GM12801 (cell line): ENCODE results near the gene TSPEAR.

Source experiments
- TF ChIP-seq, protein P1 (sequence below): IDR thresholded peaks from one replicate; pipeline ENCODE4 v1.5.1; 2011; ENCODE audit warnings: control low read depth; ENCODE audit not compliant: insufficient read length; ENCODE audit errors: extremely low read depth

TSPEAR gene

DNA sequence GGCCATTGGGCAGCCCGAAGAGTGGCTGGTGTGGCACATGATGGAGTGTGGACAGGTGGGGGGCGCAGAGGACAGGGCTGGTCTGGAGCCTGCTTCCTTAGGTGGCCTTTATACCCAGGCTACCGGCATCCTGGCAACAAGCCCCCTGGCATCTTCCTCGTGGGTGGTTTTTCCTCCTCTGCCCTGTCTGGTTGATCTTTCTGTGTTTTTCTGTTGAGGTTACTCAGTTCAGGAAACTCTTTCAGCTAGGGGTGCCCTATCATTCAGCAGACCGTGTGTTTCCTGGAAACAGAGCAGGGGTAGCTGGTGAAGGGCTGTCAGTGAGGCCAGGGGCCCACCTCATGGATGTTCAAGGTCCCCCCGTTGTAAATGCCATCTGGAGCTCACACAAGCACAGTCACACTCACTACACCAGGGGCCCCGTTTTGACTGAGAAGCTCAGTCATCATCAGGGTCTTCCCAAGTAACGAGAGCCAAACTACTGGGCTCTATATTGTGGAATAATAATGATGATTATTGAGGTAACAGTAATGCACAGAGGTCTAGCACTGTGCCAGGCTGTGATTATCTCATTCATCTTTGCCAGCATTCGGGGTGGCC lies 56.7 kb downstream of the TSPEAR start, which contains the start of gene KRTAP12-4:
Gene KRTAP12-4 (minus strand): TSS at position 84 of the 600 bp plus-strand sequence. CDS start 45 bp downstream, at position 39.
- TF ChIP-seq, protein P1, sequence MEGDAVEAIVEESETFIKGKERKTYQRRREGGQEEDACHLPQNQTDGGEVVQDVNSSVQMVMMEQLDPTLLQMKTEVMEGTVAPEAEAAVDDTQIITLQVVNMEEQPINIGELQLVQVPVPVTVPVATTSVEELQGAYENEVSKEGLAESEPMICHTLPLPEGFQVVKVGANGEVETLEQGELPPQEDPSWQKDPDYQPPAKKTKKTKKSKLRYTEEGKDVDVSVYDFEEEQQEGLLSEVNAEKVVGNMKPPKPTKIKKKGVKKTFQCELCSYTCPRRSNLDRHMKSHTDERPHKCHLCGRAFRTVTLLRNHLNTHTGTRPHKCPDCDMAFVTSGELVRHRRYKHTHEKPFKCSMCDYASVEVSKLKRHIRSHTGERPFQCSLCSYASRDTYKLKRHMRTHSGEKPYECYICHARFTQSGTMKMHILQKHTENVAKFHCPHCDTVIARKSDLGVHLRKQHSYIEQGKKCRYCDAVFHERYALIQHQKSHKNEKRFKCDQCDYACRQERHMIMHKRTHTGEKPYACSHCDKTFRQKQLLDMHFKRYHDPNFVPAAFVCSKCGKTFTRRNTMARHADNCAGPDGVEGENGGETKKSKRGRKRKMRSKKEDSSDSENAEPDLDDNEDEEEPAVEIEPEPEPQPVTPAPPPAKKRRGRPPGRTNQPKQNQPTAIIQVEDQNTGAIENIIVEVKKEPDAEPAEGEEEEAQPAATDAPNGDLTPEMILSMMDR = no peak

DNA sequence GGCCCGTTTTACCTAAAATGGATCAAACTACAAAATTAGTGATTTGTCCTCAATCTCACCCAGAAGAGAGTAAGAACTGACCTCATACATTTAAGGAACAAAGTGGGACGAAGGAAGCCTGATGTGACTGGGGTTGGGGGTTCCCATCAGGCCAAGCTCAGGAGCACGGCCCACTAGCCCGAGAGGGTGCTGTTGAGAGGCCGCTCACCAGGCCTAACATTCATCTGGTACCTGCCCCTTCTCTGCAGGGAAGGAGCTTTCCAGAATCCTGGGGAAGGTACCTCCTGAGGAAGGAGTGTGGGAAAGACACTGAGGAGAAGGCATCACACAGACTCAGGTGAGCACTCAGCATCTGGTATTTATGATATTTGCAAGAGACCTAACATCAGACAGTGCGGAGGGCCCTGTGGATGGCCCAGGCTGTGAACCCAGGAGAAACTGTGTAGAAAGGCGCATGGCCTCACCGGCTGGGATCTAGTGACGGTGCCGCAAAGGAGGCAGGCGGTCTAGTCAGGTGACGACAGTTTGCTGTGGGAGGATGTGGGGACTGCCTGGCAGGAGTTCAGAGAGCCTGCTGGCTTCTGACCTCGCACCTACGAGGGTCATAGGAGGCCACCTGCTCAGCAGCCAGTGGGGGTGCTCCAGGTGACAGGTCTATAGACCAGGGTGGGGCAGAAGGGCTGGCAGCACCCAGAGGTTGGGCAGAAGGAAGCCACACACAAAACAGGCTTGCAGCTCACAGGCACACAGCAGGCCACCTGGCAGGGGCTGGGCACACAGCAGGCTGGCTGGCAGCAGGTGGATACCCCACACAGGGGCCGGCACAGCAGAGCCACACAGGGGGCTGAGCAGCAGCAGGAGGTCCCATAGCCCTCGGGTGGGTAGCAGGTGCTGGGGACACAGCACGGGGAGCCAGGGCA lies 57.5 kb downstream of the TSPEAR start:
- TF ChIP-seq, protein P1 = no peak

DNA sequence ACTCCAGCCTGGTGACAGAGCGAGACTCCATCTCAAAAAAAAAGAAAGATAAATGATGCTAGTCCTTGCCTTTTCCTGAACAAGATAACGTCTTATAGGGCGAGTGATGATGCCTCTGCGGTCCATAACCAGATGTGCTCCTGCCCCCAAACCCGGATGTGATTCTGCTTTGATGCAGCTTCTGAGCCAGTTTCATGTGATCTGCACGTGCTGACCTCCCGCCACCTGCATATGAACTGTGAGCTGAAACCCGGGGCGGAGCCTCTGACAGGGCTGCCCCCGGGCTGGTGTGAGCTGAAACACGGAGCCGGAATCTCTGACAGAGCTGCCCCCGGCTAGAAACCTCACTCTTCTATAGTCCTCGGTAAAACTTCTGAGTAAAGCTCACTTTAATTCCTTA lies 58.2 kb downstream of the TSPEAR start:
- TF ChIP-seq, protein P1 = no peak

DNA sequence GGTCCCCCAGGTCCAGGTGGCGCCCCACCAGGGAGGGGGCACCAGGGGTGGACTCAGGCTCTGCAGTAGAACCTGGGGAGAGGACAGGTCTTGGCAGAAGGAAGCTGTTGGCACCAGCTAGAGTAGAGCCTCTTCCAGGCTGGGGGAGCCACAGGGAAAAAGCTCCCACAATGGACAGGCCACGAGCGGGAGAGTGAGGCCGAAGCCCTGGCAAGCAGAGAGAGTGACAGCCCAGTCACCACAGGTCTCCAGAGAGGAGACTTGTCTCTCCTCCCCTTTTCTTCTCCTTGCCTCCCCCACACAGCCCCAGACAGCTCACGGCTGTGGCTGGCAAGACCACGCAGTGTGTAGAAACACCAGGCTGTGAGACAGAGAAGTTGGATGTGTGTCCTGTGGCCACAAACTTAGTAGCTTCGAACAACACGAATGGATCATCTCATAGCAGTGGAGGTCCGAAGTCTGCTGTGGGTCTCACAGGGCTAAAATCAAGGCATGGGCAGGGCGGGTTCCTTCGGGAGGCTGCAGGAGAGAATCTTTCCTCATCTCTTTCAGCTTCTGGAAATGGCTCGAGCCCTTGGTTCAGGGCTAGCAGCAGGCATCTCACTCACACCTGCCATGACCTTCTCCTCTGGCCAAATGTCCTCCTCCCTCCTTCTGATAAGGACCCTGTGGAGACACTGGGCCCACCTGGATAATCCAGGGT lies 60.2 kb downstream of the TSPEAR start:
- TF ChIP-seq, protein P1 = no peak

DNA sequence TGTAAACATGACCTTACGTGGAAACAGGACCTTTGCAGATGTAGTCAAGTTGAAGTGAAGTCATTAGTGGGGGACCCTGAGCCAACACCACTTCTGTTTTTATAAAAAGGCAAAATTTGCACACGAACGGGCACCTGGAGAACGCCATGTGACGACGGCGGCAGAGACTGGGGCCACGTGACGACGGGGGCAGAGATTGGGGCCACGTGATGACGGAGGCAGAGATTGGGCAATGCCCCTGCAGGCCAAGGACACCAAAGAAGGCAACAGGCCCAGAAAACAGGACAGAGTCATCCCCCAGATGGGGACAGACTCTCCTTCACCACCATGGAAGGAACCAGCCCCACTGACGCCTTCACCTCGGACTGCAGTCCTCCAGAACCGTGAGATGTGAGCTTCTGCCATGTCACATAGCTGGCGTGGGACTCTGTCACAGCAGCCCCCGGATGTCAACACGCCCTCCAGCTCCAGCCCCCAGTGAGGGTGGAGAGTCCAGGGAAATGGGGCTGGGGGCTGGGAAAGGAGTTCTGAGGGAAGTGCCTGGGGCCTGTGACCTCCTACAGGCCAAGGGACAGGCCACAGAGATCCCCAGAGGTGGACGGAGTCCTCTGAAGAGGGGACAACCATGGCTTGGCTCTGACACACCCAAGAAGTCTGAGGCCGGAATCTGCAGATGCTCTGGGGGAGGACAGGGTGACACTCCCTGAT lies 61.0 kb downstream of the TSPEAR start:
- TF ChIP-seq, protein P1 = no peak

DNA sequence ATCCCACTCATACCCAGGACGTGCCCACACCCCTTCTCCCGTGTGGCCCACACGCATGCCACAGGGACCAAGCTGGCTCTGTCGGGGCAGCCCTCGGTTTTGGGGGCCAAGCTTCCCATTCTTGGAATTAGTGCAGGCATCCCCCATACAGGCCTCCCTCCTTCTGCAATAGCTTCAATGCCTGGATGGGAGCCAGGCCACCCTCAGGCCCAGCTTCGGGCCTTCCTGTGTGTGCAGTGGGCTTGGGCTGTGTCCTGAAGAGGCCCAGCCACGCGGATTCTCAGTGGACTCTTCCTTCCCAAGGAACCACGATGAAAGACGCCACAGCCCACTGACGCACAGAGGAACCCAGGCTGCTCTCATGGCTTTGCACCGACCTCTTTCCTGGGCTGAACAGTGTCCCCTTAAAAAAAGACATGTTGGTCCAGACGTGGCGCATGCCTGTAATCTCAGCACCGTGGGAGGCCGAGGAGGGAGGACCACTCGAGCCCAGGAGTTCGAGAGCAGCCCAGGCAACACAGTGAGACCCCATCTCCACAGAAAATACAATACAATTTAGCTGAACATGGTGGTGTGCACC lies 61.8 kb downstream of the TSPEAR start:
- TF ChIP-seq, protein P1 = no peak
